OCI-LY7 (cell line): Measurements from ENCODE around the gene LSAMP. TPM values are rescaled to one million over a fixed set of nuclear protein-coding genes. Genes with fewer than 3 reads are reported as not detected.

Experiments
- BruUV-seq: library from RNA; stranded (reverse); fragments of 400-500 nt; replicated peaks from 2 replicates; lab custom pipeline; 2021; lab: Mats Ljungman, UMichigan
- CTCF ChIA-PET: fragments of 300-600 bp; sonication (Branson Sonifier 250); formaldehyde crosslinking; loops from one replicate; lab custom pipeline; 2022; ENCODE audit warnings: antibody characterized with exemption; ENCODE audit not compliant: unreplicated experiment; lab: Charles Lee
- POLR2A ChIA-PET: fragments of 300-600 bp; sonication (Branson Sonifier 250); formaldehyde crosslinking; loops from one replicate; lab custom pipeline; 2022; ENCODE audit warnings: antibody characterized with exemption; lab: Charles Lee
- DNase-seq: peaks from one replicate; pipeline ENCODE4 v3.0.0-alpha.2; 2015; ENCODE audit warnings: low spot score
- H2AFZ ChIP-seq: fragments of 200-600 bp; sonication (generic), shearing (Covaris generic); 2 replicates; pipeline ENCODE4 v1.6.1; 2014; ENCODE audit warnings: mild to moderate bottlenecking, antibody characterized with exemption, low read length, moderate library complexity
- H3K27ac ChIP-seq: fragments of 200-600 bp; sonication (generic); 2 replicates; pipeline ENCODE4 v1.5.1; 2014; ENCODE audit warnings: mixed run types, low read depth, mild to moderate bottlenecking, moderate library complexity, low read length, inconsistent platforms; ENCODE audit not compliant: poor library complexity, severe bottlenecking
- H3K36me3 ChIP-seq: fragments of 200-600 bp; sonication (generic); 2 replicates; pipeline ENCODE4 v1.6.1; 2014; ENCODE audit warnings: mild to moderate bottlenecking, antibody characterized with exemption, low read length, moderate library complexity, mixed read lengths; ENCODE audit not compliant: insufficient read depth
- H3K4me1 ChIP-seq: fragments of 200-600 bp; sonication (generic); 2 replicates; pipeline ENCODE4 v1.5.1; 2014; ENCODE audit warnings: mild to moderate bottlenecking, low read length; ENCODE audit not compliant: insufficient read depth, poor library complexity, severe bottlenecking
- H3K4me2 ChIP-seq: fragments of 200-600 bp; sonication (generic); 2 replicates; pipeline ENCODE4 v1.6.1; 2014; ENCODE audit warnings: mild to moderate bottlenecking, low read length
- H3K4me3 ChIP-seq: fragments of 200-600 bp; sonication (generic); 2 replicates; pipeline ENCODE4 v1.5.1; 2014; ENCODE audit warnings: mild to moderate bottlenecking, low read depth, low read length; ENCODE audit not compliant: poor library complexity, severe bottlenecking
- H3K79me2 ChIP-seq: fragments of 200-600 bp; sonication (generic); 2 replicates; pipeline ENCODE4 v1.6.1; 2016; ENCODE audit warnings: low read depth, mild to moderate bottlenecking, low read length, moderate library complexity, mixed read lengths; ENCODE audit not compliant: insufficient read depth
- H3K9me2 ChIP-seq: fragments of 200-600 bp; sonication (generic); 2 replicates; pipeline ENCODE4 v1.6.1; 2016; ENCODE audit warnings: mild to moderate bottlenecking, low read length, mixed read lengths; ENCODE audit not compliant: insufficient read depth
- H3K9me3 ChIP-seq: fragments of 200-600 bp; sonication (generic); 2 replicates; pipeline ENCODE4 v1.6.1; 2014; ENCODE audit warnings: mild to moderate bottlenecking, mixed run types, low read length, mixed read lengths
- H4K20me1 ChIP-seq: fragments of 200-600 bp; sonication (generic); 2 replicates; pipeline ENCODE4 v1.6.1; 2014; ENCODE audit warnings: mild to moderate bottlenecking, antibody characterized with exemption, low read length, moderate library complexity, mixed read lengths; ENCODE audit not compliant: insufficient read depth
- CTCF ChIP-seq: fragments of 200-600 bp; sonication (generic); conservative IDR thresholded peaks from 2 replicates; pipeline ENCODE4 v1.5.1; 2014; ENCODE audit warnings: mild to moderate bottlenecking, antibody characterized with exemption, low read length, moderate library complexity, mixed read lengths
- EZH2phosphoT487 ChIP-seq: fragments of 200-600 bp; sonication (generic); IDR thresholded peaks from 2 replicates; pipeline ENCODE4 v1.6.1; 2018; ENCODE audit warnings: low read depth, borderline replicate concordance, mild to moderate bottlenecking, mixed run types, antibody characterized with exemption, low read length, moderate library complexity, mixed read lengths
- intact Hi-C: fragments of 100-400 bp; cut with micrococcal nuclease; formaldehyde crosslinking; loops from one replicate; pipeline ENCODE4 v1.10.0; 2022; ENCODE audit not compliant: unreplicated experiment
- total RNA-seq, 2 experiments: library from RNA; depleted of rRNA in 1 of 2; stranded (reverse); fragments of >200 nt in 1 of 2; shearing (Covaris generic) in 1 of 2; gene quantifications; 2 replicates each; pipeline ENCODE4 v1.2.3, GENCODE V29; 2014 to 2022

LSAMP gene
- total RNA-seq, 2 experiments from 2014 or later = 1.4 TPM; not detected in 1

DNA sequence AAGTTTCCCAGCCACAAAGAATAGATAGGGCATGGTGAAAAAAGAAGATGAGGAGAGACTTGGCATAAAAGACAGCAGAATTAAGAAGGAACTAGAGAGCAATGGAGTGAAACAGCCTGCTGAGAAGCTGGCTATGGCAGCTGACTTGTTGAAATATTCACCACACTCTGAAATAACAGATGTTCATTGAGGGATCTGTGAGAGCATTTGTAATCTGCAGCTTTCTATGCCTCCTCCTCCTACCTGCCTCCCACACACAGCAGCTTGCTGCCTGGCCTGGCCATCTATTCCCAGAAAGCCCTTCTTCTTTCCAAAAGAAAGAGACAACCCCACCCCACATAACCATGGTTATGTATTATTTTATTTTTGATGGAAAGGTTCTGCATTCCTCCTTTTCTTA, 518.1 kb downstream of the LSAMP start:
- intact Hi-C loops = no loop called here
- H2AFZ ChIP-seq = no peak overlapping the region
- no peaks in the 10 kb centered on the region for H3K4me1 ChIP-seq
- POLR2A ChIA-PET = no interaction called here
- no peak overlapping the region for H3K4me3 ChIP-seq
- no peak for DNase-seq
- H3K9me2 ChIP-seq = no peaks in the 10 kb centered on the region
- no TSS peak for BruUV-seq
- no peak overlapping the region for H3K27ac ChIP-seq
- CTCF ChIA-PET = no interaction called here
- no peaks in the 10 kb centered on the region for H4K20me1 ChIP-seq
- H3K79me2 ChIP-seq = no peaks in the 10 kb centered on the region
- no peak for TF ChIP-seq CTCF
- TF ChIP-seq EZH2phosphoT487 = no peak
- no peaks in the 10 kb centered on the region for H3K9me3 ChIP-seq
- H3K36me3 ChIP-seq = no peaks in the 10 kb centered on the region
- H3K4me2 ChIP-seq = no peak overlapping the region

DNA sequence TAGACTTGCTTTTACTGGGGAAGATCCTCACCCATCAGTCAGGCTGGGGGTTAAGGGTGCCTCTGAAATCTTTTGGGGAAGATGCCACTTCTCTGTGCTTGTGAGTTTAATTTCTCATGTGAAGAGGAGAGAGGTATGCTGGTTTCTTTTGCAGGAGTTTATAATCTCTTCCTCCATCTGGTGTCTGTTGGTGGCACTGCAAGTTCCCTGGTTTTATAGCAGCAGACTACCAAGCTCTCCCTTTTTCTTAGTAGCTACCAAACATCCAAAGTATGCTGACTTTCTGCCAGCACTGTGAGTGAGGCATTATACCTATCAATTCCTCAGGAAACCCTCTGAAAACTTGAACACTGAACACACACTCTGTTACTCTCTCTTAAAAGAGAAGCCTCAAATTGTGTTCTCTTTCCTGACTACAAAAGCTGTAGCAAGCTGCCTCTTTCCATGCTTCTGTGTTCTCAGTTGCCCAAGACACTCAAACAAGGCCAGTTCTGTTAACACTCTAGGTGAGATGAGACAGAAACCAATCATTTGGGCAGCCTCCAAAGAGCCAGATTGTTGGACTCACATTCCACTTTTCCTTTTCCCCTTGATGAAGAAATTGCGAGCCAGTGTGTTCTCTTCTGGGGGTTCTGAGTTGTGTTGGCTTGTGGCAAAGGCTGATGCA, 522.5 kb downstream of the LSAMP start:
- Histone ChIP-seq H4K20me1 (no peaks in the 10 kb centered on the region), H2AFZ (no peak overlapping the region), H3K4me2 (no peak overlapping the region), H3K79me2 (no peaks in the 10 kb centered on the region), H3K4me1 (no peaks in the 10 kb centered on the region), H3K27ac (no peak overlapping the region), H3K4me3 (no peak overlapping the region), H3K9me3 (no peaks in the 10 kb centered on the region), H3K9me2 (no peaks in the 10 kb centered on the region), H3K36me3 (no peaks in the 10 kb centered on the region)
- POLR2A ChIA-PET = interaction anchor here (1.0 kb wide), 1 partner anchor 13 kb away, joined by 3 read pairs; no protein-coding TSS in a partner anchor
- intact Hi-C loops = no loop called here
- no TSS peak for BruUV-seq
- no peak for DNase-seq
- TF ChIP-seq EZH2phosphoT487 (no peak), CTCF (peak; percentile 60)
- CTCF ChIA-PET = no interaction called here

DNA sequence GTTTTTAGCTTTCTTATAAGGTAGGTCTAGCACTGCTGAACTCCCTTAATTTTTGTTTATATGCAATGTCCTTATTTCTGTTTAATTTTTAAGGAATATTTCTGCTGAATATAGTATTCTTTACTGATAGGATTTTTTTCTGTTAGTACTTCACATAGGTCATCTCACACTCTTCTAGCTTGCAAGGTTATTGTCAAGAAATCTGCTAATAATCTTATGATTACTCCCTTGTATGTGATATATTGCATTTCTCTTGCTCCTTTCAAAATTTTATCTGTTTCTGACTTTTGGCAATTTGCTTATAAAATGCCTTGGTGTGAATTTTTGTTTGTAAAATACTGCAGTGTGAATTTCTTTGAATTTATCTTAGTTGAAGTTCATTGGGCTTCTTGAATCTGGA, 523.6 kb downstream of the LSAMP start:
- Histone ChIP-seq H3K4me2 (no peak overlapping the region), H4K20me1 (no peaks in the 10 kb centered on the region), H3K79me2 (no peaks in the 10 kb centered on the region), H2AFZ (no peak overlapping the region), H3K9me2 (no peaks in the 10 kb centered on the region), H3K9me3 (no peaks in the 10 kb centered on the region), H3K4me1 (no peaks in the 10 kb centered on the region), H3K36me3 (no peaks in the 10 kb centered on the region), H3K4me3 (no peak overlapping the region), H3K27ac (no peak overlapping the region)
- ChIA-PET POLR2A (interaction anchor here (0.5 kb wide), 1 partner anchor 11 kb away, joined by 3 read pairs; no protein-coding TSS in a partner anchor), CTCF (no interaction called here)
- intact Hi-C loops = no loop called here
- no TSS peak for BruUV-seq
- no peak for TF ChIP-seq EZH2phosphoT487
- TF ChIP-seq CTCF = no peak
- no peak for DNase-seq
